ENCODE results near the gene CHRNA9. TPM values are rescaled to one million over a fixed set of nuclear protein-coding genes. Genes with fewer than 3 reads are reported as not detected.

Gene CHRNA9
- total RNA-seq, 1 experiment from 2014 or later, result not detected

DNA sequence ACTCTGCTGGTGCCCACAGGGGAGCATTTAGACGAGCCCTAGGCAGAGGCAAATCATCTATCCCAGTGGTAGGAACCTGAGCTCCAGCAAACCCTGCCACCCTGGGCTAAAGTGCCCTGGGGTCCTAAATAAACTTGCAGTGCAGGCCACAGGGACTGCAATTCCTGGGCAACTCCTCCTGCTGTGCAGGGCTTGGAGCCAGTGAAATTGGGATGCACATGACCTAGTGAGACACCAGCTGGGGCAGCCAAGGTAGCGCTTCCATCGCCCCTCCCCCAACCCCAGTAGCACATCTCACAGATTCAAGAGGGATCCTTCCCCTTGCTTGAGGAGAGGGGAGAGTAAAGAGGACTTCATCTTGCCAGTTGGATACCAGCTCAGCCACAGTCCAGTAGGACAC is 44.1 kb downstream of the CHRNA9 start:
- no peaks in the 10 kb centered on the region for H3K9me3 ChIP-seq (ENCODE audit: control insufficient read depth, insufficient read depth, low read depth, low read length)
- no TSS peak for BruUV-seq (replicated peaks)
- DNase-seq (ENCODE audit: low read depth, low spot score) (no peak), ATAC-seq (no peak)
- no peak overlapping the region for H3K4me3 ChIP-seq (ENCODE audit: low read depth in 2 of 2, low read length in 2 of 2)
- no peaks in the 10 kb centered on the region for H3K4me1 ChIP-seq (ENCODE audit: control insufficient read depth, insufficient read depth, low read length)
- POLR2A ChIA-PET, result no interaction called here
- TF ChIP-seq, protein P1, sequence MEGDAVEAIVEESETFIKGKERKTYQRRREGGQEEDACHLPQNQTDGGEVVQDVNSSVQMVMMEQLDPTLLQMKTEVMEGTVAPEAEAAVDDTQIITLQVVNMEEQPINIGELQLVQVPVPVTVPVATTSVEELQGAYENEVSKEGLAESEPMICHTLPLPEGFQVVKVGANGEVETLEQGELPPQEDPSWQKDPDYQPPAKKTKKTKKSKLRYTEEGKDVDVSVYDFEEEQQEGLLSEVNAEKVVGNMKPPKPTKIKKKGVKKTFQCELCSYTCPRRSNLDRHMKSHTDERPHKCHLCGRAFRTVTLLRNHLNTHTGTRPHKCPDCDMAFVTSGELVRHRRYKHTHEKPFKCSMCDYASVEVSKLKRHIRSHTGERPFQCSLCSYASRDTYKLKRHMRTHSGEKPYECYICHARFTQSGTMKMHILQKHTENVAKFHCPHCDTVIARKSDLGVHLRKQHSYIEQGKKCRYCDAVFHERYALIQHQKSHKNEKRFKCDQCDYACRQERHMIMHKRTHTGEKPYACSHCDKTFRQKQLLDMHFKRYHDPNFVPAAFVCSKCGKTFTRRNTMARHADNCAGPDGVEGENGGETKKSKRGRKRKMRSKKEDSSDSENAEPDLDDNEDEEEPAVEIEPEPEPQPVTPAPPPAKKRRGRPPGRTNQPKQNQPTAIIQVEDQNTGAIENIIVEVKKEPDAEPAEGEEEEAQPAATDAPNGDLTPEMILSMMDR (IDR thresholded peaks at IDR 0.05), result no peak
- TF ChIP-seq TCF7L2 (IDR thresholded peaks at IDR 0.05; ENCODE audit: low read depth, low read length) (no peak), POLR2AphosphoS5 (IDR thresholded peaks at IDR 0.05; ENCODE audit: low read depth, low read length) (no peak), SIN3A (IDR thresholded peaks at IDR 0.05; ENCODE audit: borderline replicate concordance, insufficient read depth, low read depth, low read length) (no peak)
- TF ChIP-seq, protein P2, sequence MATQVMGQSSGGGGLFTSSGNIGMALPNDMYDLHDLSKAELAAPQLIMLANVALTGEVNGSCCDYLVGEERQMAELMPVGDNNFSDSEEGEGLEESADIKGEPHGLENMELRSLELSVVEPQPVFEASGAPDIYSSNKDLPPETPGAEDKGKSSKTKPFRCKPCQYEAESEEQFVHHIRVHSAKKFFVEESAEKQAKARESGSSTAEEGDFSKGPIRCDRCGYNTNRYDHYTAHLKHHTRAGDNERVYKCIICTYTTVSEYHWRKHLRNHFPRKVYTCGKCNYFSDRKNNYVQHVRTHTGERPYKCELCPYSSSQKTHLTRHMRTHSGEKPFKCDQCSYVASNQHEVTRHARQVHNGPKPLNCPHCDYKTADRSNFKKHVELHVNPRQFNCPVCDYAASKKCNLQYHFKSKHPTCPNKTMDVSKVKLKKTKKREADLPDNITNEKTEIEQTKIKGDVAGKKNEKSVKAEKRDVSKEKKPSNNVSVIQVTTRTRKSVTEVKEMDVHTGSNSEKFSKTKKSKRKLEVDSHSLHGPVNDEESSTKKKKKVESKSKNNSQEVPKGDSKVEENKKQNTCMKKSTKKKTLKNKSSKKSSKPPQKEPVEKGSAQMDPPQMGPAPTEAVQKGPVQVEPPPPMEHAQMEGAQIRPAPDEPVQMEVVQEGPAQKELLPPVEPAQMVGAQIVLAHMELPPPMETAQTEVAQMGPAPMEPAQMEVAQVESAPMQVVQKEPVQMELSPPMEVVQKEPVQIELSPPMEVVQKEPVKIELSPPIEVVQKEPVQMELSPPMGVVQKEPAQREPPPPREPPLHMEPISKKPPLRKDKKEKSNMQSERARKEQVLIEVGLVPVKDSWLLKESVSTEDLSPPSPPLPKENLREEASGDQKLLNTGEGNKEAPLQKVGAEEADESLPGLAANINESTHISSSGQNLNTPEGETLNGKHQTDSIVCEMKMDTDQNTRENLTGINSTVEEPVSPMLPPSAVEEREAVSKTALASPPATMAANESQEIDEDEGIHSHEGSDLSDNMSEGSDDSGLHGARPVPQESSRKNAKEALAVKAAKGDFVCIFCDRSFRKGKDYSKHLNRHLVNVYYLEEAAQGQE (IDR thresholded peaks at IDR 0.05; ENCODE audit: insufficient read depth in 1 of 2, low read depth in 2 of 2, low read length in 1 of 2), result no peak
- no peak overlapping the region for H3K27ac ChIP-seq (ENCODE audit: low read length)
- intact Hi-C loops (cut with micrococcal nuclease; ENCODE audit: unreplicated experiment), result no loop called here
- in situ Hi-C loops (cut with HindIII; ENCODE audit: low pct_unique_long_range_greater_than_20kb, low sequenced_read_pairs), result no loop called here
- CTCF ChIA-PET, result no interaction called here
- no peaks in the 10 kb centered on the region for H3K36me3 ChIP-seq (ENCODE audit: control insufficient read depth, insufficient read depth, low read length)
- no peaks in the 10 kb centered on the region for H3K27me3 ChIP-seq (ENCODE audit: control insufficient read depth, insufficient read depth, low read length)

DNA sequence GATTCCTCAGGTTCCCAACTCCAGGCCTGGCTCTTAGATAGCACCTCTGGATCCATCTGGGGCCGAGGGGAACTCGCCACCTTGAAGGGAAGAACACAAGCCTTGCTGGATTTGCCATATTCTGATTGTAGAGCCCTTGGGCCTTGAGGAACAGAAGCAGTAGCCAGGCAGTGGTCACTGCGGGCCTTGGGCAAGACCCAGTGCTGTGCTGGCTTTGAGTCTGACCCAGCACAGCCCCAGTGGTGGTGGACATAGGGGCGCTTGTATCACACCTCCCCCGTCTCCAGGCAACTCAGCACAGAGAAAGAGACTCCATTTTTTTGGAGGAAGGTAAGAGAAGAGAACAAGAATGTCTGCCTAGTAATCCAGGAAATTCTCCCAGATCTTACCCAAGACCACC is 45.5 kb downstream of the CHRNA9 start:
- ChIA-PET CTCF (no interaction called here), POLR2A (no interaction called here)
- intact Hi-C loops (cut with micrococcal nuclease; ENCODE audit: unreplicated experiment), result no loop called here
- H3K27me3 ChIP-seq (ENCODE audit: control insufficient read depth, insufficient read depth, low read length), result no peaks in the 10 kb centered on the region
- no peak overlapping the region for H3K4me3 ChIP-seq (ENCODE audit: low read depth in 2 of 2, low read length in 2 of 2)
- H3K9me3 ChIP-seq (ENCODE audit: control insufficient read depth, insufficient read depth, low read depth, low read length), result no peaks in the 10 kb centered on the region
- DNase-seq (ENCODE audit: low read depth, low spot score), result no peak
- no TSS peak for BruUV-seq (replicated peaks)
- TF ChIP-seq SIN3A (IDR thresholded peaks at IDR 0.05; ENCODE audit: borderline replicate concordance, insufficient read depth, low read depth, low read length) (no peak), TCF7L2 (IDR thresholded peaks at IDR 0.05; ENCODE audit: low read depth, low read length) (no peak)
- TF ChIP-seq, protein P2 (IDR thresholded peaks at IDR 0.05; ENCODE audit: insufficient read depth in 1 of 2, low read depth in 2 of 2, low read length in 1 of 2), result no peak
- ATAC-seq, result no peak
- H3K4me1 ChIP-seq (ENCODE audit: control insufficient read depth, insufficient read depth, low read length), result no peaks in the 10 kb centered on the region
- no peaks in the 10 kb centered on the region for H3K36me3 ChIP-seq (ENCODE audit: control insufficient read depth, insufficient read depth, low read length)
- no peak overlapping the region for H3K27ac ChIP-seq (ENCODE audit: low read length)
- in situ Hi-C loops (cut with HindIII; ENCODE audit: low pct_unique_long_range_greater_than_20kb, low sequenced_read_pairs), result no loop called here
